Measurements from ENCODE around the gene RAET1E. TPM values are rescaled to one million over a fixed set of nuclear protein-coding genes. Genes with fewer than 3 reads are reported as not detected.
A peak's percentile ranks its signal among the peaks of the same experiment; 100 is the strongest.

RAET1E gene
- total and polyA plus RNA-seq, 9 of the 15 experiments (the other 6 are each of a cell fraction or from before 2014, with no cell fraction given), result not detected

- H3K9me1 ChIP-seq (ENCODE audit: control insufficient read depth, insufficient read depth, low read length), result no peaks in the 10 kb centered on the region
- no TSS peak for BruUV-seq (replicated peaks)
- peak overlapping the region; percentile 80 for H3K4me2 ChIP-seq (ENCODE audit: insufficient read depth, low read length)
- TF ChIP-seq NR2C1 (IDR thresholded peaks at IDR 0.05), result peak; percentile 29; the same call in 1 of the 2 replicates
- peak; percentile 51 for TF ChIP-seq NR2C1 (tag; IDR thresholded peaks at IDR 0.05)
- TF ChIP-seq KLF16 (IDR thresholded peaks at IDR 0.05), result no peak
- TF ChIP-seq RBFOX2 (IDR thresholded peaks at IDR 0.05; ENCODE audit: low read depth, low read length), result 0 out of 2 replicates have a peak, but pooled peaks have one; percentile 37
- TF ChIP-seq POLR2G (IDR thresholded peaks at IDR 0.05; ENCODE audit: low read depth, low read length), result peak; percentile 44; the same call in 1 of the 2 replicates
- 0 out of 2 replicates have a peak, but pooled peaks have one; percentile 22 for TF ChIP-seq CBFB (CRISPR knock-in tag; IDR thresholded peaks at IDR 0.05)
- TF ChIP-seq ZBTB9 (CRISPR knock-in tag; IDR thresholded peaks at IDR 0.05), result 0 out of 2 replicates have a peak, but pooled peaks have one; percentile 5
- TF ChIP-seq GABPA (tag; conservative IDR thresholded peaks at IDR 0.05; ENCODE audit: low read depth), result peak; percentile 34; the same call in 1 of the 2 replicates
- TF ChIP-seq SRSF7 (optimal IDR thresholded peaks at IDR 0.05; ENCODE audit: low read depth, low read length), result no peak
- no peaks in the 10 kb centered on the region for H4K20me1 ChIP-seq (replicated peaks; ENCODE audit: control insufficient read depth, insufficient read depth, low read length)
- H3K27me3 ChIP-seq (ENCODE audit: control insufficient read depth in 2 of 2, insufficient read depth in 2 of 2, low read length in 2 of 2), result peaks cover 14 to 54% of the 10 kb centered on the region in 2 experiments; a peak in 4 of 5 replicates
- DNase-seq (ENCODE audit: extremely low read depth in 1 of 4, low spot score in 3 of 4), result no peak
- ChIA-PET POLR2A (interaction anchor here (1.0 kb wide), 1 partner anchor 14 kb away, joined by 3 read pairs; no protein-coding TSS in a partner anchor), CTCF (ENCODE audit: low intra/inter-chr PET ratio) (interaction anchor here (0.5 to 2.9 kb wide), 7 partner anchors 12 to 242 kb away, joined by 3 to 23 read pairs (median 3); no protein-coding TSS in a partner anchor)
- in situ Hi-C loops (cut with MboI) (loop anchor here (10.0 kb wide), 1 partner anchor 201 kb away; no protein-coding TSS in a partner anchor), intact Hi-C loops (cut with micrococcal nuclease) (loop anchor here (5.0 kb wide), 3 partner anchors 203 to 898 kb away; partner anchors contain the start of gene GINM1)
- peaks cover 0 to 26% of the 10 kb centered on the region in 2 experiments; a peak in 3 of 5 replicates for H3K4me1 ChIP-seq (replicated peaks in 1 of 2; ENCODE audit: control insufficient read depth in 2 of 2, insufficient read depth in 2 of 2, low read length in 2 of 2)
- peak overlapping the region; percentile 30 for H3K4me3 ChIP-seq
- H2AFZ ChIP-seq (ENCODE audit: low read depth, low read length), result peak overlapping the region; percentile 93
- H3K36me3 ChIP-seq (ENCODE audit: control insufficient read depth, insufficient read depth, low read length), result no peaks in the 10 kb centered on the region
- H3K9me3 ChIP-seq (replicated peaks; ENCODE audit: control insufficient read depth, insufficient read depth, low read depth, low read length), result no peaks in the 10 kb centered on the region
- FAIRE-seq, result no peak
- H3K79me2 ChIP-seq (ENCODE audit: control insufficient read depth, insufficient read depth, low read length), result no peaks in the 10 kb centered on the region
- peak; percentile 41 for ATAC-seq
- WGBS (ENCODE audit: insufficient coverage, low coverage, missing lambda C conversion rate), result 18% methylated on average over 34 of the region's 34 CpGs
- peak overlapping the region; percentile 50 to 89; a peak in 3 of 4 replicates for H3K9ac ChIP-seq (ENCODE audit: insufficient read depth in 1 of 2, low read depth in 2 of 2, low read length in 2 of 2)
- H3K27ac ChIP-seq (ENCODE audit: extremely low read depth, low read depth, low read length), result no peak overlapping the region
Measured at GRCh38 chr6:149925253-149925973, 27.5 kb upstream of the RAET1E start.

Measured in K562 (cell line).